ENCODE results near the gene CYSTM1.

The CYSTM1 gene

GRCh38 chr5:140208065-140208464 lies 33.1 kb downstream of the CYSTM1 start:
- no peak for DNase-seq (ENCODE audit: low spot score)

- DNase-seq (ENCODE audit: low spot score), result peak; percentile 39
Measured at GRCh38 chr5:140213370-140213983, 38.5 kb downstream of the CYSTM1 start.

- no peak for DNase-seq (ENCODE audit: low spot score)
Measured at GRCh38 chr5:140214831-140215230, 39.8 kb downstream of the CYSTM1 start.

- no peak for DNase-seq (ENCODE audit: low spot score)
Measured at GRCh38 chr5:140215276-140215675, 40.3 kb downstream of the CYSTM1 start.

- DNase-seq (ENCODE audit: low spot score), result no peak
Measured at GRCh38 chr5:140216478-140217074, 41.6 kb downstream of the CYSTM1 start.

- no peak for DNase-seq (ENCODE audit: low spot score)
Measured at GRCh38 chr5:140217299-140218026, 42.5 kb downstream of the CYSTM1 start.

GRCh38 chr5:140219068-140219991 lies 44.3 kb downstream of the CYSTM1 start:
- DNase-seq (ENCODE audit: low spot score), result no peak

- peak; percentile 55 for DNase-seq (ENCODE audit: low spot score)
Measured at GRCh38 chr5:140220032-140220697, 45.2 kb downstream of the CYSTM1 start.

- DNase-seq (ENCODE audit: low spot score), result no peak
Measured at GRCh38 chr5:140220698-140221064, 45.7 kb downstream of the CYSTM1 start.

GRCh38 chr5:140221697-140222223 lies 46.8 kb downstream of the CYSTM1 start:
- peak; percentile 40 for DNase-seq (ENCODE audit: low spot score)

- DNase-seq (ENCODE audit: low spot score), result no peak
Measured at GRCh38 chr5:140222416-140222815, 47.4 kb downstream of the CYSTM1 start.

- no peak for DNase-seq (ENCODE audit: low spot score)
Measured at GRCh38 chr5:140223567-140223966, 48.6 kb downstream of the CYSTM1 start.

GRCh38 chr5:140224658-140225057 lies 49.7 kb downstream of the CYSTM1 start:
- DNase-seq (ENCODE audit: low spot score), result no peak

- no peak for DNase-seq (ENCODE audit: low spot score)
Measured at GRCh38 chr5:140225396-140225795, 50.4 kb downstream of the CYSTM1 start.

GRCh38 chr5:140227046-140227445 lies 52.1 kb downstream of the CYSTM1 start:
- DNase-seq (ENCODE audit: low spot score), result no peak

GRCh38 chr5:140228364-140228837 lies 53.4 kb downstream of the CYSTM1 start:
- DNase-seq (ENCODE audit: low spot score), result no peak

- no peak for DNase-seq (ENCODE audit: low spot score)
Measured at GRCh38 chr5:140230373-140230772, 55.4 kb downstream of the CYSTM1 start.

GRCh38 chr5:140232731-140233130 lies 57.7 kb downstream of the CYSTM1 start:
- no peak for DNase-seq (ENCODE audit: low spot score)

GRCh38 chr5:140234377-140234989 lies 59.5 kb downstream of the CYSTM1 start:
- DNase-seq (ENCODE audit: low spot score), result no peak

- no peak for DNase-seq (ENCODE audit: low spot score)
Measured at GRCh38 chr5:140235791-140236551, 61.0 kb downstream of the CYSTM1 start.
